ENCODE results near the gene PKM.
"Not testable (repeated sequence)": the region's sequence is repeated elsewhere in the genome, so short reads cannot be mapped to it uniquely, and the experiment has no call there.

PKM gene

DNA sequence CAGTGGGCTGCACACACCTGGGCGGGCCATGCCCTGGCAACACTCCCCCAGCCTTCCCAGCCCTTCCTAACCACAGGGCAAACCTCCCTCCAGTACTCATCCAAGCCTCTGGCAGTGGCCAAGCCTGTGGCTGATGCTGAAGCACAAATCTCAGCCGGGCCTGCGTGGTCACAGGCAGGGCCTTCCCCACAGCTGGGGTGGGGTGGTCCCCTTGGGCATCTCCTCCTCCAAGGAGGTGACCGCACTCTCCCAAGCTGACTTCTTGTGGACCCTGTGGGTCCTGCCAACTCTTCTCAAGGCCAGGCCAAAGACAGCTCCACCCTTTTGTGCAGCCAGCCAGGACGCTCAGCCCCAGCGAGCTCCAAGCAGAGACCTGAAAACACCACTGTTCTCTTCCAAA, 54.8 kb downstream of the PKM start:
- no peak for DNase-seq (ENCODE audit: low spot score)

DNA sequence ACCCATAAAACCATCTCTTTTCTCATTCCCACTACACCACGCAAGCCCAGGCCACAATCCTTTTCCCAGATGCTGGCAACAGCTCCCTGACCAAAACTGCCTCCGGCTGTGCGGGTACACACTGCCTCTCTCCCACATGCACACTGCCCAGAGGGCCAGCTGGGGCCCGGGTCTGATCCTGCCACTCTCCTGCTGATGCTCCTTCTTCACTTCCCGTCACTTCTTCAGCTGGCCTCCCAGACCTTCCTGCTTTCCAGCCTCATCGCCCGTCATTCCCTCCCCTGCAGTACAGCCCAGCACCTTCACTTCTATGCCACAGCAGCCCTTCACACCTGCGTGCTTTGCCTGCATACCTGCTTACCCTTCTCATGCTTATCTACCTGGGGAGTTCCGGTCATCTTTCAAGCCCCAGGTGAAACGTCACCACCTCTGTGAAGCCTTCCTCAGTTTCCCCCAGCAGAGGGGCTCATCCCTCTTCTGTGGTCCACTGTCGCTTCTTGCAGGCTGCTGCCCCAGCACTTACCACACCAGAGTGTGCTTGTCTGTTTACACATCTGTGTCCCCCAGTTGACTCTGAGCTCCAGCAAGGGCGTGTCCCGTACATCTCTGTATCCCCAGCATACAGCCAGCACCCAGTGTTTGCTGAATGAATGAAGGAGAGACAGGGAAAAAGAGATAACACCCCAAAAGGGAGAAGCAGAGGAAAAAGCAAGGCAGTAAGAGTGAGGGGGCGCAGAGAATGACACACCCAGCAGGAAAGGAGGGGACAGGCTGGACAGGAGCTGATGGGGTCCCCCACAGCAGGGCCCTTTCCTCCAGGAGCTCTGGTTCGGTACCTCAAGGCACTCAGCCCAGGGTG, 55.6 kb downstream of the PKM start:
- no peak for DNase-seq (ENCODE audit: low spot score)

DNA sequence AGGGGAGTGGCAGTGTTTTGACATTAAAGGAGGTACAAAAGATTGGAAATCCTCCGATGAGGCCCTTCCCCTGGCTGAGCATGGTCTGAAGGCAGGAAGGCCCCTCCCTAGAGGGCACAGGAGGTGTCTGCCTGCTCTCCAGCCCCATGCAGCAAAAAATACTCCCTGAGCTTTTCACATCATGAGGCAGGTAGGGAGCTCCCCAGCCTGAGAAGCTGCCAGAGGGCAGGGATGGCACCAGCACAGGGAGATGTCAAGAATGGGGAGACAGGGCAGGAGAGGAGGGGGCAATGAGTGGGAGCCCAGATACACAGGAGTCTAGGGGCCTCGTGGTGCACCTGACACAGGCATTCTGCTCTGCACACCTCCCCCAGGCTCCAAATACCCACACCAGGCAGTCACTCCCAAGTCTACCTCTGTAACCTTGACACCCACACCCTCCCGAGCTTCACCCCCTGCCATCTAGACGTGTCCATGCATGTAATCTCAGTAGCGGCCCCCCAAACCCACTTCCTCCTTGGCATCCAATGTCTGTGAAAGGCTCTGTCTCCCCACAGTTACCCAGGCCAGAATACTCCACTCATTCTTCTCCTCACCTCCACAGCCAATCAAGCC, 56.3 kb downstream of the PKM start:
- no peak for DNase-seq (ENCODE audit: low spot score)

- DNase-seq (ENCODE audit: low spot score), result no peak
Measured at GRCh38 chr15:72173864-72174550, 57.0 kb downstream of the PKM start.

DNA sequence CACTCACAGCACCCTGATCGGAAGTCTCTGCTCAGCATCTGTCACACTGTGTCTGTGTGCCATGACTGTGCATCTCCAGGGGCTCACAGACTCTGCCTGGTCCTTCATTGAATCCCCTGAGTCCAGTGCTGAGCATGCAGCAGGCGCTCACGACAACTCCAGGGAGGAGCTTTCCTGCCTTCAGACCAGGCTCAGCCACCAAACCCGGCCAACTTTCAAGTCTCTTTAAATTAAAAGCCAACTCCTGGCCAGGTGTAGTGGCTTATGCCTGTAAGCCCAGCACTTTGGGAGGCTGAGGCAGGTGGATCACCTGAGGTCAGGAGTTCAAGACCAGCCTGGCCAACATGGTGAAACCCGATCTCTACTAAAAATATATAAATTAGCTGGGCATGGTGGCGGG, 57.6 kb downstream of the PKM start:
- no peak for DNase-seq (ENCODE audit: low spot score)

- no peak for DNase-seq (ENCODE audit: low spot score)
Measured at GRCh38 chr15:72172796-72173195, 58.2 kb downstream of the PKM start.

GRCh38 chr15:72171978-72172377, 59.0 kb downstream of the PKM start:
- not testable (repeated sequence) for DNase-seq (ENCODE audit: low spot score)

DNA sequence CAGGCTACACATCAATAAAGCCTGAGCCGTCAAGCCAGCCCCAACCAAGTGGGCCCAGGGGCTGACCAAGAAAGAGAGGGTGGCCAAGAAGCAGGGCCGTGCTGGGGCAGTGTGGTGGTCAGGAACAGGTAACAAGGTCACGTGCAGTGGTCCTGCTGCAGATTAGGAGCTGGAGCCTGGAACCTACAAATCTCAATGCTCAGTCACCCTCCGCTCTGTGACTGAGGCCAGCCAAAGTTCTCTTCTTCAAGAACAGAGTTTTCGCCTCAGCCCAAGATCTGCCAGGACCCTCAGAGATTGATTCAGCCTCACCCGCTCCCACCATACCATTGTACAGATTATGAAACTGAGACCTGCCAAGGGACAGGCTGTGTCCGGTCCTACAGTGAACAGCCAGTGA, 60.3 kb downstream of the PKM start:
- DNase-seq (ENCODE audit: low spot score), result no peak

GRCh38 chr15:72169921-72170611, 60.9 kb downstream of the PKM start:
- DNase-seq (ENCODE audit: low spot score), result no peak

DNA sequence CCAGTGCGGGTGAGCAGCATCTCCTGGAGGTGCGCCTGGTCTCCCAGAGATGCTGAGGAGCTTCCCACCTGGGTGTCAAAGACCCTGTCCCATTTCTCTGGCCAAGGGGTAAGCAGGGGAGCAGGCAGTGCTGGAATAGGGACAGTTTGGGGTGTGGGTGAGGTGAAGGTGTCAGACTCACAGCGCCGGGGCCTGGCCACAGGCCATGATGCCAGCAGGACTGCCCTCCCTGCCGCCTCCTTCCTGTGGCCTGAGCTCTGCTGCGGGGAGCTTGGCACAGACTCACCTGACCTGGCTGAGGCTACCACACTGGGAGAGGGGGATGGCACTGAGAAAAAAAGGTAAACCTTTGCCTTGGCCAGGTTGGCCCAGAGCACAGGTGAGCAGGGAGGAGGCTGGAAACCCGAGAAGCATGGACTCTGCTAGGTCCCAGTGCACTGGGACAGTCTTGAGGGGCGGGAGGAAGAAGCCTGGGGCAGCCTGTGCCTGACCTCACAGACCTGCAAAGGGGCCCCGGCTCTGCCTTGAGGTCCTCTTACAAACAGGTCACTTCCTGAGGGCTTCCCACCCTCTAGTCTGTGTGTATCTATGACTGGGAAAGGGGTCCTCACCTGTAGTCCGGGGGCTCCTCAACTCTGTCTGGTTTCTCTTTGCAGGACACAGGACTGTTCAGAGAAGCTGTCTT, 61.6 kb downstream of the PKM start:
- DNase-seq (ENCODE audit: low spot score), result no peak

DNA sequence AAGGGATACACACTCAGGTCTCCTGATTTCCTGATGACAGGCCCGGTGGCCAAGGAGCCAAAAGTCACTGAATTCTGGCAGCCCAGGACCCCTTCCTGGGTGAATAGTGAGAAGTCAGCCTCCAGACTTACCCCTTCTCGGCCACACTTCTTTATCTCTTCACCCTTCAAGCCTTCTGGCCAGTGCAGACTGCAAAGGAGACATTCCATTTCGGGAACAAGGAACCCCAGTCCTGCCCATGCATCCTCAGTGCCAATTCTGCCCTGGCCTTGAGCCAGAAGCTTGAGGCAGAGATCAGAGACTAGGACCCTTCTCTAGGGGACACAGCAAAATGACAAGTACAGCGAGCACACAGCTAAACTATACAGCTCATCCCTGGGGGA, 62.2 kb downstream of the PKM start:
- DNase-seq (ENCODE audit: low spot score), result no peak

- peak; percentile 53 for DNase-seq (ENCODE audit: low spot score)
Measured at GRCh38 chr15:72168131-72168807, 62.7 kb downstream of the PKM start.

DNA sequence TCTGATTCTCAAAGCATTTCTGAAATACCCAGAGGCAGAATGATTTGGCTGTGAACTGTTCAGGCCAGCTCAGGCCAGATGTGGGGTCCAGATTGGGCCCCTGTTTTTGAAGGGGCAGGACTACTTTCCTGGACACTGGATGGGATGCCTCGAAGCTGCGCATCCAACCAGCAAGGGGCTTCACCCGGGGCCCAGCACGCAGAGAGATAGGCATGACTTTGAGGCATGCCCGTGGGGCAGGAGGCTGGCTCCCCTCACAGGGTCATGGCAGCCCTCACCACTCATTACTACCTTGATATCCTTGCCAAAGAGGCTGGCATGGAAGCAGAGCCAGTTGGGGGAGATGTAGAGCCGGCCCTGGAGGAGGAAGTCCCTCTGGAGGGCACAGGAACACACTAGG, 63.5 kb downstream of the PKM start:
- no peak for DNase-seq (ENCODE audit: low spot score)

GRCh38 chr15:72166716-72167417, 64.1 kb downstream of the PKM start:
- no peak for DNase-seq (ENCODE audit: low spot score)

- DNase-seq (ENCODE audit: low spot score), result peak; percentile 71
Measured at GRCh38 chr15:72163719-72164118, 67.3 kb downstream of the PKM start.

DNA sequence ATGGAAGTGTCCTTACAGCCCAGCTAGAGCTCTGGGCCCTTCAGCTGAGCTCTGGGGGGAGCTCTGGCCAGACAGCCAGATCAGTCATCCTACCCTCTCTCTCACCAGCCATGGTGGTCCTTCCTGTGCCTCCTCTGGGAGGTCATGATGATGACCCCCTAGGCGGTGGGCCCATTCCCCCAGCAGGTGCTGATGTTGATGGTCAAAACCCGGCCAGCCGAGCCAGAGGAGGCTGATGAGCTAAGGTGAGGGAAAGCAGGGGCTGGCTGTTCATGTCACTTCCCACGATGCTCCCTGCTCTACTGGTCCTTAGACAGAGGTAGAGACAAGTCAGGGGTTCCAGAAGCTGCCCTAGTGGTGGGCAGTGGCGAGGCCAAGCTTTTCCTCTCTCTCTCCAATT, 68.4 kb downstream of the PKM start:
- no peak for DNase-seq (ENCODE audit: low spot score)

GRCh38 chr15:72161361-72162132, 69.4 kb downstream of the PKM start:
- no peak for DNase-seq (ENCODE audit: low spot score)

DNA sequence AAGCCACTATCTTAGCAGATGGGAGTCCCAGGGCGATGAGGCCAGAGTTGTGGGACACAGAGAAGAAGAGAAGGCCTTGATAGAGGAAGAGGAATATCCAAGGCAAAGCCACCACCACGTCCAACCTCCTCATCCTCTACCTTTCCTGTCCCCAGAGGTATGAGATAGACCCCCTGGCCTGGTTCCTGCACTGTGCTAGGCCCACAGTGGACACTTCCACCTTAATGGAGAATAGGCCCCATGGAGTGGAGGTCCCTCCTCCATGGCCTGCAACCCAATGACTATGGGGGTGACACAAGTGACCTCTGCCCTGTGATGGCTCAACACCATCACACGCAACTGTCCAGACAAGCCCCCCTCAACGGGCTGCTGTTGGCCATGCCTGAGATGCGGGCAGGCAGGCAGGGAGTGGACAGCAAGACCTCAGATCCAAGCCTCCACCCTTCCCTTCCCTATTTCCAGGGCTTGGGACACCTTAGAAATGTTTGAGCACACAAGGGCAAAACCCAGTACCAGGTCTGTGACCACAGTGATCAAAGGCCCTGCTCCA, 70.2 kb downstream of the PKM start:
- DNase-seq (ENCODE audit: low spot score), result no peak

DNA sequence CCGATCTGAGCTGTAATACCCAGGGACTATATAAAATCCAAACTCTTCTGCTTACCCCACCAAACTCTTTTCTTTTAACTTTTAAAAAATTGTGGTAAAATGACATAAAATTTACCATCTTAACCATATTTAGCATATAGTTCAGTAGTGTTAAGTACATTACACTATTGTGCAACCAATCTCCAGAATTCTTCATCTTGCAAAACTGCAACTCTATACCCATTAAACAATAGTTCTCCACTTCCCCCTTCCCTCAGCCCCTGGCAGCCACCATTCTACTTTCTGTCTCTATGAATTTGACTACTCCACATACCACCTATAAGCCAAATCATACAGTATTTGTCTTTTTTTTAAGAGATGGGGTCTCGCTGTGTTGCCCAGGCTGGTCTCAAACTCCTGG, 74.1 kb downstream of the PKM start:
- DNase-seq (ENCODE audit: low spot score), result no peak
